Stimulated activated CD8-positive, alpha-beta memory T cell treated with anti-CD3 and anti-CD28 coated beads, Interleukin-4, amount 100 ng/mL, for 4 hours (primary cell): ENCODE measurements around the gene ZBTB20.

Experiments
- DNase-seq, 2 donors: peaks; one replicate each; pipeline ENCODE4 v3.0.0-alpha.2; 2020; ENCODE audit warnings: low read depth in 2 of 2, low spot score in 1 of 2

The ZBTB20 gene

DNA sequence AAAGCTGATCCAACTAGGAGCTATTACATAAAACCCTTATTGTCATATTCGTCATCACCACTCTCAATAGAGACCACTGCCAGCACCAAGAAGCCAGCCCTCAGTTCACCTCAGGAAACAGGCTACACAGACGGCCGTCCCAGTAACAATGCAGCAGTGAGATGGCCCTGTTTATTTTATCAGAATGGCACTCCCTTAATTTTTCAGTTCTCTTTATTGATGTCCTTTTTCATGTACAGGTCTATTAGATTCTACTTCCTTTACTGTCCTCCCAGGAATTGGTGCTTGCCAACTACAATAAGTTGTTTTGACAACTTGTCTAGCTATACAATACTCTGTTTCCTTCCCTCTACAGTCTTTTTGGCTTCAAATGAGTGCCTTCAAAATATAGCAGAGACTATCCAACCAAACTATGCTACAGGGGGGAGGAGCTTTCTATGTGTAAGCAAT is 272.5 kb downstream of the ZBTB20 start:
- DNase-seq = no peak

DNA sequence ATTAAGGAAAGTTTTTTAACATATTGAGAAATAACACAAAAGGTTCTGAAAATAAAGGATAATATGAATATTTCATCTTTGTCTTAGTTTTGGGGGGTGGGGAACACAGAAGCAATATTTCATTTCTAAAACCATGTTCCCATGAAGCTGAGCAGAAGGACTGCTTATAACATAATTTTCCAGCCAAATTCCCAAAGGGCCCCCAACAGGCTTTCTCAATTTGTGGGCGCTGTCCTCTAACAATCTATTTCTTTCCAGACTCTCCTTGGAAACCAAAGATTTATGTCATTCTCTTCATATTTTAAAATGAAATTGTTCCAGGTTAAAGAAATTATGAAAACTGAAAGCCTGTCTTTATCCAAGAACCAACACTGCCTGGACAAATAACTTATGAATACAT is 273.5 kb downstream of the ZBTB20 start:
- no peak for DNase-seq

DNA sequence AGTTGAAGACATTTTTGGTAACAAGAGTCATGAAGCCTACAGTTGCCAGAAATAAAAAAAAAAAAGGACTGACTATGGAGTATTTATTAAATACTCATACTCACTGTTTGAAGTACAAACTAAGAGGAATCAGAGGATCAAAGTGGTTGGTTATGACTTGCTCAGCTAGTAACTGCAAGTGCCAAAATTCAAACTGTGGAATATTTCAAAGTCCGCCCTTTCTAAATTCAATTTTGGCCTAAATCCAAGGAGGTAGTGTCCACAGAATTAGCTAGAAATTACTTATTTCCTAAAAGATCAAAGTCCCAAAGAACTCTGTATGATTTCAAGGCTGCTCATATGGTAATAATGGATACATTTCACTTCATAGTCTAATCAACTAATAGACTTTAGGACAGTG is 274.5 kb downstream of the ZBTB20 start:
- DNase-seq = no peak

DNA sequence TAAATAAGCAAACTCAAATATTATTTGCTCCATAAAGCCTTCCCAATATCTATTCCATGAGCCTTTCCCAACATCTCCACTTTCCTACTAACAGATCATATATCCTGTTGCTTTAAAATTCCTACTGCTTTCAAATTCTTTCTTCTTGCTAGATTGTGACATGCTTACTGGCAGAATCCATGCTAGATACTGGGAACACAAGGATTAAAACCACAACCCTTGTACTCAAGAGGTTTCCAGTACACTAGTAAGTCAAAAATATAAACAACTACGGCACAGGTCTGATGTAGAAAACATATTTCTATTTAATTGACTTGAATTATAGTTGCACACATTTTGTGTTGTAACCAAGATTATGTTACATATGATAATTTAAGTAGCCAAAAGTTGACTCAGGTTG is 275.0 kb downstream of the ZBTB20 start:
- DNase-seq = no peak

DNA sequence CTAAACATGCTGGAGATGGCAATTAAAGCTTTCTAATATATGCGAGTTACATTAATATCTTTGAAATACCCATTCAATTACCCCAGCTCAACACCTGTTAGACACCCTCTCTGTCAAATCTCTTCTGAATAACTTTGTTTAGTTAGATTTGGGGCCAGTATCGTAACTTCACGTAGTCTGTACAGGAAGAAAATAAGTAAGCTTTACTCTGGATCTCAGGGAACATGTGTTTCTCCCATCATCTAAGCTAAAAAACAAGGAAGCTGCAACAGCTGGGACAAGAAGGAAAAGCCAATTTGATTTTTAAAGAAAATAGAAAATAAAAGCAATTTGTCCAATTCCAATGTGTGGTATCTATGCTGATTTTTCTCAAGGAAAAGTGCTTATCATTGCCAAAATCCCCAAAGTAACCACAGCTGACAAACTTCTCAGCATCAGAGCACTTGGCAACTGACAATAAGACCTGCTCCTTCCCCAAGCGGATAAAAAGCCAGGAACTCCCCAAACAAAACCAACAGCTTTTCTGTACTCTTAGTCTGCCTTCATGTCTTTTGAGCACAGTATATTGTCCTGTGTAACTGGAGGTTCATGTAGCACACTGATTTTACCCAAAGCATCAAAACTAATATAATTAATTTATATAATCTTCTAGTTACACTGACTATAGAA is 279.1 kb downstream of the ZBTB20 start:
- DNase-seq = no peak

DNA sequence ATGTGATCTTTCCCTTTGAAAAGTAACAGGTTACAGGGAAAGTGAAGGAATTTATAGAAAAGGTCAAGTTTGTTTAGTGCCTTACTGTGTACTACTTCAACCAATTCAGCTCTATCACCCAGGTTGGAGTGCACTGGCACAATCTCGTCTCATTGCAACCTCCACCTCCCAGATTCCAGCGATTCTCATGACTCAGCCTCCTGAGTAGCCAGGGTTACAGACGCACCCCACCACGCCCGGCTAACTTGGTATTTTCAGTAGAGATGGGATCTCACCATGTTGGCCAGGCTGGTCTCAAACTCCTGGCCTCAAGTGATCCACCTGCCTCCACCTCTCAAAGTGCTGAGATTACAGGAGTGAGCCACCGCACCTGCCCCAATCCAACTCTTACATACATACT is 279.7 kb downstream of the ZBTB20 start:
- DNase-seq = no peak

DNA sequence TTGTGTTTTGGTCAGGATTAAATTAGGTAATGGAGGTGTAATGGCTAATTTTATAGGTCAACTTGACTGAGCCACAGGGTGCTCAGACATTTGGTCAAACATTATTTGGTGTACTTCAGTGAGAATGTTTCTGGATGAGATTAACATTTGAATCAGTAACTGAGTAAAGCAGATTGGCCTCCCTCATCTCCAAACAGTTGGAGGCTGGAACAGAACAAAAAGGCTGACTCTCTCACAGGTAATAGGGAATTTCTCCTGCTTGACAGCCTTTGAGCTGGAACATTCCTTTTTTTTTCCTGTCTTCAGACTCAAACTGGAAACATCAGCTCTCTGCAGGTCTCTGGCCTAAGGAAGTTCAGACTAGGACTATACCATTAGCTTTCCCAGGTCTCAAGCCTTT is 280.7 kb downstream of the ZBTB20 start:
- DNase-seq = no peak

DNA sequence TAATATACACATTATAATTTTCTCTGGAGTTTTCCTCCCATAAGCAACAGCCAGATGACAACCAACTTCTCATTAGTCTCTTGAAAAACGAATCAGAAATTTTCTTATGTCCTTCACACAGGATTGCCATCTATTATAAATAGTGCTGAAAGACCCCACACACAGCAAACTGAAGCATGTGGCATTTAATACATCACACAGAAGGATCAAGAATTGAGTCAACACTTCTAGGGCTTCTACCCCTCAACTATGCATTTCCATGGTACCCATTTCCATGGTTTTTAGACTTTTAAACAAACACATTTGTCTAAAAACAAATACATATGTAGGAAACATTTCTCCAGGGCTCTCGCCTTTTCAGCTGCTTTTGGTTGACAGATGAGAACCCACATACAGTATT is 282.1 kb downstream of the ZBTB20 start:
- no peak for DNase-seq

DNA sequence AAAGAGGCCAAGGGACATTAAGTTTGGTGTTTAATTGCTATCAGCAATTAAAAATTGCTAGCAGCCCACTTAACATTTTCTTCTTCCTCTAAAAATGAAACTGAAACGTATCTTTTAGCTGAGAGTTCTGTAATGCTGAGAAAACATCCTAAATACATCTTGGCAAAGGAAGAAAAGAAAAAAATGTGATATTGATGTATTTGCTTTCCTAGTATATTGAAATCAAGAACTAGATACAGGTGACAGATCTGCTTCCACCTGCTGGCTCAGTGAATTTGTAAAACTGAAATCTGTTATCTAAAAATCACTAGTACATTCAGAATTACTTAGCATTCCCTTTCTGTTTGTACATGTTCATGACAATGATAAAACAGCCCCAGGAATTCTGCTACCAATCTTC is 283.2 kb downstream of the ZBTB20 start:
- no peak for DNase-seq

DNA sequence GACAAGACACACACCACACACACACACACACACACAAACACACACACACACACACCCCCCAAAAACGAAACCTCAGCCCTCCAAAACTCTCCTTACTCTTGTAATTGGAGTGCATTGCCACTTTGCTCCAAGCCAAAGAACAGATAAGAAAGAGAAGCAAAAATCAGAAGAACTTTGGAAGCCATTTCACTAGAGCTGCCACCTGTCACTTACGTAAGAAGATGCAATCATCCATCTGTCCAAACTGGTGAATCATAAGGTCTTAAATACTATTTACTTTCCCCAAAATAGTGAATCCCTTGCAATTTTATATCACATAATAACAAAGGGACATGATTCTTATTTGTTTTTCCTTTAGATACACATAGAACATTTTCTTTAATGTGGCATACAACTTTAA is 285.4 kb downstream of the ZBTB20 start:
- no peak for DNase-seq

DNA sequence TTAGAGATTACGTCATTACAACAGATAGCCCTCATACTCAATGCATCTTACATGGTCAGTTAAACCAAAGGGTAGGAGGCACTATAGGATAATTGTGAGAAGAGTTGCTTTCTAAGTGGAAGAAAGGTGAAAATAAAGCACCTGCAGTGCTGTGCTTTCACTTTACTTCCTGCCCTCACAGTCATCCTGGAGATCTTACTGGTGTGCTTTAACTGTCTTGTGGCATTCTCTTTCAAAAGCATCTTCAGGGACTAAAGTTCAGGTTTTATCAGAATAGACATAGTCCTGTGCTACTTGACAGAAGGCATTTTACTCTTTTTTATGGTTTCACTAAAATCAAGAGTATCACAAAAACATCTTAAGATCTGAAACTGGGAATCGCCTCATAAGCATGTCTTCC is 286.6 kb downstream of the ZBTB20 start:
- no peak for DNase-seq

DNA sequence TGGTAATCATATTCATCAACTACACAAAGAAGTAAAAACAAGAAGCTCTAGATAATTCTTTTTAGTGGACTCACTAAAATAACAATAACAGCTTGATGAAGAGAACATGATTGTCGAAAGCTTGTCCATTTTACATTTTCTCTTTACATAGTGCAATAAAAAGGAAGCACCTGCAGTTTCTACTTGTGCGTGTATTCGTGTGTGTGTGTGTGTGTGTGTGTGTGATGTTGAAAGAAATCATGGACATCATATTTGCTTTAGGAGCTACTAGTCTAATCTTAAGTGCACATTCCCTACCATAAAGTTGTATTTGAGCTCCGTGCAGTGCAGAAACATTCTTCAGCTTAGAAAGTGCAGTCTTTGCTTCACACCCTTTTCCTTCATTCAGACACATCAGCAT is 288.8 kb downstream of the ZBTB20 start:
- DNase-seq = no peak

DNA sequence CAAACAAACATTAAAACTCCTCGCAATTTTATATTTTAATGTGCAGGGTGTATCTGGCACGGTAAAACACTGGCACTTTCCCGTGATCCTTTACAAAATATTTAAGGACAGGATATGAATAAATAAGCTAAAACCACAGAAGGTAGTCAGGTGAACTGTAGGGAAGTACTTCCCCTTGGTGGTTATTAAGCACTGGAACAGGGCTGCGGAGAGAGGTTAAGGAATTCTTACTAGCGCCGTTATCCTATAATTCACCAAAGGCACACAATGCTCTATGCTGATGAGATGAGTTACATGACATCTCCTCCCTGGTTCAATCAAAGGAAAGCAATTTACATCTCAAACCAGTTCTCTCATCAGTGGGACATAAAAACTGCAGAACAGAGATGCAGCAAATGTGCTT is 289.8 kb downstream of the ZBTB20 start:
- no peak for DNase-seq

DNA sequence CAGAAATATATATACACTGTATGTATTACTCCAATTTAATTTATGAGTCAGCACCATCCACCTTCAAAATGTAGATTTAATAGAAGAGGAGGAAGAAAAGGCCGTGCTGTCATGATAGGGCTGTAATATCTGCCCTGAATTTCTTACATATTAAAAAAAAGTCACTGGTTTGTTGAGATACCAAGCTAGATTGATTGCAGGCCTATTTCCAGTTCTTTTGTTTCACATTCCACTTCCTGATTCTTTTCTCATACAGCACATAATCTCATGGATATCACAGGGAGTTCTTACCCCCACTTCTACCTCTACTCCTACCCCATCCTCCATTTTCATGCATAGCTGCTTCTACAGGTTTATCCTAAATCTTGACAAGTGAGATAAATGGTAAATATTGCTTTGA is 290.3 kb downstream of the ZBTB20 start:
- DNase-seq = no peak

DNA sequence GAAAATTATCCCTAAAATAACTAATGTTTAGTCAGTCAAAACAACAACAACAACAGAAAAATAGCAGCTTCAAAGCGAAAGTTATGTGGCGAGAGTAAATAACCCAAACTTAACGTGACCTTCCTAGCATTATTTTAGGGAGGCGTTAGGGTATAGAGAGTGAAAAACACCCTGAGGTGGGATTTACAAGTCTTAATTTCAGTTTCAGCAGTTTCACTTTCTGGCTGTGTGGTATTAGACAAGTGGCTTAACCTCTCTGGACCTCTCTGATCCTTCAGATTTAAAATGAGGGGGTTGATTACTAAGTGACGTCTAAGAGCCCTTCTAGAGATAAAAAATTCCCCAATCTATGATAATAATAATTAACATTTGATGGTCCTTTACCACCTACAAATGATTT is 291.2 kb downstream of the ZBTB20 start:
- no peak for DNase-seq

DNA sequence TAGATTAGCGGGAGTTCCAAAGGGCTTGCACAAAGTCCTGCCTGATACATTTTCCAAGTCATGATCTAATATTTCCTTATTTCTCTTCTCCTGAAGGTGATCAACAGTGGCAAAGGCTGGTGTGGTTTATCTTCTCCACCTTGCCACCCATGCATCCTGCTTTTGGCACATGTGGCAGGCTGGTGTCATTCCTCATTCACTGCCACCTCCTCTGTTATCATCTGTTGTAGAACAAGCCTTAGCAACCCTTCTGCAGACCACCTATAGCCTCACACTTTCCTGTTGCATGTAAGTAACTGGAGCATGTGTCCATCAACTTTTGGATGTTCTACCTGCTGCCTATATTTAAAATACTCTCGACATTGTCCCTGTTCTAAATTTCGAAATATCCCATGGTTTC is 294.1 kb downstream of the ZBTB20 start:
- no peak for DNase-seq

DNA sequence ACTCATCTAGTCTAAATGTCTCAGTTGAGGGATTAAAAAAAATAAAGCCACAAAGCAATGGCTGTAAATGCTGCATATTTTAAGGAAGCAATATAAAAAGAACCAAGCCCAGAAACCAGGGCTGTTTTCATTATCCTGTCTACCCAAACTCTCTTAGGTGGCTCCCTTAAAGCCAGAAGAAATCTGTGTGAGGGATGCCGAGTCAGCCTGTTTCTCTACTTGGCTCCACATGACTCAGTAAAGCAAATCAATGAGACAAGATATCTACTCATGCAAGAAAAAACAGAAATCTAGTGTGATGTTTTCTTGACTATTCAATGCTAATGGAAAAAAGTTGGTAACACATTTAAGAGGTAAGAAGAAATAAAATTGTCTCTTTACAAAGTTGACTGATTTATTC is 296.2 kb downstream of the ZBTB20 start:
- no peak for DNase-seq

DNA sequence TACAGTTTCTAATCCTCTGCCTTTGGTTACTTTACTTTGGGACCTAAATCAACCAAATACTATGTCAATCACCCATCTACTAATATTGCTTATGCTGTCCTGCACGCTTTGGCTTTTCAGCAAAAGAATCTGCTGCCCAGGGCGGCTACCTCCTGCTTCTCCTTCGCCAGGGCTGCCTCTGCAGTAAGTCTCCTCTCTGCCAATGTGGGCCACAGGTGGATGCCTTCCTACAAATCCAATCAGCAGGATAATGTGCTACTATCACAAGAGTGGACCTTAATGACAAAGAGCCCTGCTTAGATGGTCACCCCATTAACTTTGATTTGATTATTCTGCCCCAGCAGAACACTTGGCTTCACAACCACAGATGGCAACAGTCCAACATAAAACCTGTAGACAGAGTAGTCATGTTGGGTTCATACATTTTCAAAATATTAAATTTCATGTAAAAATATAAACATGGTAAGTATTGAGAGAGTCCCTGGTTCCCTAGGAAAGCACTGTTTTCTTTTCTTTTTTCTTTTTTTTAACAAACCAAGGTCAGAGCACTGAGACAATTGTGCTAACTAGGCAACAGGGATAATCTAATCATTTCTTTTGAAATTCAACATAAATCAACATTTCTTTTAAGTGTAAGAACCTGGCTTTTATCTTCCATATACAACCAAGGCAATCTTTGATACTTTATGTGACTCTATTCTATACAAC is 298.3 kb downstream of the ZBTB20 start:
- no peak for DNase-seq

DNA sequence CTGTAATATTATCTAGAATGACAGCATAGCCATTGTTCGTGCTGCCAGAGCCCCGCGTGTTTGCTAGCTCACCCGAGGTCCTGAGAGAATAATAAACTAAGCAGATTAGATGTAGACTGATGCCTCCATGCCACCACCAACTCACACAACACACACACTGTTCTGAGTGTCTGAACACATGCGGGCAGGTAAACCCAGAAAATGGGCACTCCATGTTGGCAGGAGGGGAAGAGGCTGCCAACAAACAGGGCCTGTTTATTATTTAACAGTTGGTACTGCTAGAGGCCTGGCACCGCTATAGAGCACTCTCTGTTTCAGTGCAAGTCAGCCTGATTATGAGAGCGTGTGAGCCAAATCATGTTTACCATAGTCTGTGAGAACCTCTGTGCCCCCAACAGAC is 299.0 kb downstream of the ZBTB20 start:
- no peak for DNase-seq

DNA sequence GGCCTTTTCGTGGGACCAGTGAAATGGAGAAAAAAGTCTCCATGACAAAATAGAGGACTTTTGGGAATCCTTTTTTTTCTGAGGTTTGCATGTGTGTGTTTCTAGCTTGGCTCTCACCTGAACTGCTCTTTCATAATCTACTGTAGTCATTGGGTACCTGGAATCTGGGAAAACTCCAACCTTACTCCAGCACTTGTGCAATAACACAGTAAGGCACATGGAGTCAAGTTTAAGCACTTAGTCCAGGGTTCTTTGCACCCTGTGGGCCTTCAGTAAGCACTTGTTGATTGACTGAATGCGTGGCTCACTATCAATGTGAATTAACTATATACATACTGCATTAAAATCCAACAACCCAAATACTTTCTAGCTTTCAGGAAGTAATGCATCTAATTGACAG is 299.5 kb downstream of the ZBTB20 start:
- no peak for DNase-seq

DNA sequence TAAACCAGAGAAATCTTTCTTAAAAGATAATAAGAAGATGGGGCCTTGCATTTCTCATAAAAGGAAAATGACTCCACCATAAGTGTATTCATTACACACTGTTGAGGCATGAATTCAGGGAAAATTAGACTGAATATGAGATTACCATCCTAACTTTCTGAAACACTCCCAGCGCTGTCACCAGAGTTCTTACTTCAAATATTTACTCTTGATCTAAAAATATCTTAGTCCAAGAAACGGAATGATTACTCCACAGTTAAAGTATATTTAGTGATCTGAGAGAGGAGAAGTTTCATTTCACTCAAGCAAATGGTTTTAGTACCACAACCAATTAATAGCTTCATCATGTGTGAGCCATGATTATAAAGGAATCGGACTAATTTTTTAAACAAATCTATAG is 300.3 kb downstream of the ZBTB20 start:
- DNase-seq = no peak

DNA sequence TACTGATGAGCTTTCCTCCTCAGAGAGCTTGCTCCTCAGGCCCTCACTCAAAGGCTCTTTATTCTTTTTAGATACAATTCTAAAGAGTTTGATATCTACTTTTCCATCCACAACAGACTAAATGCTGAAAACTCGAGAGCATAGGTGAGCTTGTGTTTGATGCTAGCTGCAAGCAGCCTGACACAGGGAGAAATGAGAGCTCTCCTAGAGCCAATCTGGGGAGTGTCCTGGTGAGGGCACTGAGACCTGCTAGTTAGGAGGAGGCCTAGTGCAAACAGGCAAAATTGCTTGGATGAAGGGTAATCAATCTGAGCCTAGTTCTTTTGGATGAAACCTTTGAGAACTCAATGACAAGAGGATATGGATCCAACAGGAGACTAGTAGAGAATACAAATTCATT is 300.8 kb downstream of the ZBTB20 start:
- no peak for DNase-seq

DNA sequence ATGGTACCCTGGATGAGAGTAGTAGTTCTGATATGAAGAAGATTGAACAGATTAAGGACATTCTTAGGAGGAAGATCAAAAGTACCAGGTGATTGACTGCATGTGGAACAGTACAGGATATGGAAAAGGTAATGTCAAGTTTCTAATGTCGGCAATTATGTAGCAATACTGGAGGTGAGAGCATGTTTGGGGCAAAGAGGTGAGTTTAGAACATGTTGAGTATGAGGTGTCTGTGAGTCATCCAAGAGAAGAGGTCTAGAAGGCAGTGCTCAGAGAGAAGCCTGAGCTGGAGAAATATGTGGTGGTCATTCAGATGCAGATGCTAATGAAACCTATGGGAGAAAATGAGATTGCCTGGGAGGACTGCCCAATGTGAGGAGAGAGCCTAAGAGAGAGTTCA is 305.6 kb downstream of the ZBTB20 start:
- DNase-seq = no peak
